Osteoblast (primary cell): ENCODE results near the gene TSPAN4. TPM values are rescaled to one million over a fixed set of nuclear protein-coding genes. Genes with fewer than 3 reads are reported as not detected.

Source experiments
- DNase-seq: peaks from one replicate; pipeline ENCODE4 v3.0.0; 2011; ENCODE audit warnings: low spot score, mixed read lengths; ENCODE audit not compliant: insufficient read length; ENCODE audit errors: missing footprints
- H2AFZ ChIP-seq: 2 replicates; pipeline ENCODE4 v1.6.0; 2011; ENCODE audit warnings: mild to moderate bottlenecking, low read length
- H3K27ac ChIP-seq: 2 replicates; pipeline ENCODE4 v1.5.1; 2011; ENCODE audit warnings: mild to moderate bottlenecking, low read depth, low read length, moderate library complexity
- H3K27me3 ChIP-seq: 2 replicates; pipeline ENCODE4 v1.6.0; 2012; ENCODE audit warnings: mild to moderate bottlenecking, control low read depth, inconsistent platforms, low read length, moderate library complexity; ENCODE audit not compliant: insufficient read depth
- H3K36me3 ChIP-seq: 2 replicates; pipeline ENCODE4 v1.5.1; 2011; ENCODE audit warnings: mild to moderate bottlenecking, low read length, control low read depth, moderate library complexity; ENCODE audit not compliant: insufficient read depth
- H3K4me1 ChIP-seq: 2 replicates; pipeline ENCODE4 v1.5.1; 2011; ENCODE audit warnings: mild to moderate bottlenecking, low read length, control low read depth, moderate library complexity; ENCODE audit not compliant: insufficient read depth
- H3K4me2 ChIP-seq: 2 replicates; pipeline ENCODE4 v1.6.0; 2011; ENCODE audit warnings: mild to moderate bottlenecking, low read length; ENCODE audit not compliant: insufficient read depth
- H3K4me3 ChIP-seq: fragments of 200-600 bp; sonication (generic); 3 replicates; pipeline ENCODE4 v1.5.1; 2012; ENCODE audit warnings: mild to moderate bottlenecking, low read length, inconsistent platforms; ENCODE audit not compliant: insufficient read depth
- H3K79me2 ChIP-seq: 2 replicates; pipeline ENCODE4 v1.6.0; 2012; ENCODE audit warnings: mild to moderate bottlenecking, low read length, control low read depth, inconsistent platforms; ENCODE audit not compliant: insufficient read depth
- H3K9me3 ChIP-seq: 2 replicates; pipeline ENCODE4 v1.5.1; 2011; ENCODE audit warnings: low read depth, low read length, control low read depth
- H4K20me1 ChIP-seq: 2 replicates; pipeline ENCODE4 v1.6.0; 2012; ENCODE audit warnings: mild to moderate bottlenecking, low read length, control low read depth; ENCODE audit not compliant: insufficient read depth
- CTCF ChIP-seq: IDR thresholded peaks from 2 replicates; pipeline ENCODE4 v1.5.1; 2011; ENCODE audit warnings: mild to moderate bottlenecking, low read depth, low read length, moderate library complexity; ENCODE audit errors: extremely low read depth
- total RNA-seq: library from RNA; depleted of rRNA; stranded (reverse); fragments of >200 nt; gene quantifications from 2 replicates; pipeline ENCODE4 v1.2.3, GENCODE V29; 2012

Gene TSPAN4
- total RNA-seq, 1 donor: 168 TPM

DNA sequence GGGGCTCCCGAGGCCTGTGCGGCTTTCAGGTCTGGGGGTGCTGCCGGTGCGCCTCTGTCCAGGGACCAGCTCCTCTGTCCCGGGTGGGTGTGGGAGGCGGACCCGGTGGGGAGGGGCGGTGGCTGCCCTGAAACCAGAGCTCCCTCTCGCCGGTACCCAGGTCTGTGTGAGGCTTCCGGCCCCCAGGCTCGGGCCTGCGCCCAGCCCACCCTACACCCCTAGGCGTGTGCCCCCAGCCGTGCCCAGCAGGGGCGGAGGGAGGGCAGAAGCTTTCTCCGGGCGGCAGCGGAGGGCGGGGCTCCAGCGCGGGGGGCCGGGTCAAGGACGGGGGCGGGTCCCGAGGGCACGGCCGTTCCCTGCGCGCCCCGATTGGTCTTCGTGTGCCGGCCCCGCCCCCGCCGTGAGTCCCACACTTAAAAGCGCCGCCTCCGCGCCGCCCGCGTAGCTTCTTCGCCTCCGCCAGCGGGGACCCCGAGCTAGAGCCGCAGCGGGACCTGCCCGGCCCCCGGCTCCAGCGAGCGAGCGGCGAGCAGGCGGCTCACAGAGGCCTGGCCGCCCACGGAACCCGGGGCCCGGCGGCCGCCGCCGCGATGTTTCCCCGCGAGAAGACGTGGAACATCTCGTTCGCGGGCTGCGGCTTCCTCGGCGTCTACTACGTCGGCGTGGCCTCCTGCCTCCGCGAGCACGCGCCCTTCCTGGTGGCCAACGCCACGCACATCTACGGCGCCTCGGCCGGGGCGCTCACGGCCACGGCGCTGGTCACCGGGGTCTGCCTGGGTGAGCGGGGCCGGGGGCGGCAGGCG is 23.3 kb upstream of the TSPAN4 start:
- H4K20me1 ChIP-seq: peaks cover 29% of the 10 kb centered on the region
- peaks cover 31% of the 10 kb centered on the region for H3K79me2 ChIP-seq
- H2AFZ ChIP-seq: peak overlapping the region; percentile 51
- no peaks in the 10 kb centered on the region for H3K9me3 ChIP-seq
- peaks cover 28% of the 10 kb centered on the region for H3K4me1 ChIP-seq
- TF ChIP-seq CTCF: no peak
- DNase-seq: peak; percentile 100
- H3K4me3 ChIP-seq: peak overlapping the region; percentile 89
- H3K27ac ChIP-seq: peak overlapping the region; percentile 81
- H3K4me2 ChIP-seq: peak overlapping the region; percentile 88
- H3K27me3 ChIP-seq: no peaks in the 10 kb centered on the region
- peaks cover 5% of the 10 kb centered on the region for H3K36me3 ChIP-seq

DNA sequence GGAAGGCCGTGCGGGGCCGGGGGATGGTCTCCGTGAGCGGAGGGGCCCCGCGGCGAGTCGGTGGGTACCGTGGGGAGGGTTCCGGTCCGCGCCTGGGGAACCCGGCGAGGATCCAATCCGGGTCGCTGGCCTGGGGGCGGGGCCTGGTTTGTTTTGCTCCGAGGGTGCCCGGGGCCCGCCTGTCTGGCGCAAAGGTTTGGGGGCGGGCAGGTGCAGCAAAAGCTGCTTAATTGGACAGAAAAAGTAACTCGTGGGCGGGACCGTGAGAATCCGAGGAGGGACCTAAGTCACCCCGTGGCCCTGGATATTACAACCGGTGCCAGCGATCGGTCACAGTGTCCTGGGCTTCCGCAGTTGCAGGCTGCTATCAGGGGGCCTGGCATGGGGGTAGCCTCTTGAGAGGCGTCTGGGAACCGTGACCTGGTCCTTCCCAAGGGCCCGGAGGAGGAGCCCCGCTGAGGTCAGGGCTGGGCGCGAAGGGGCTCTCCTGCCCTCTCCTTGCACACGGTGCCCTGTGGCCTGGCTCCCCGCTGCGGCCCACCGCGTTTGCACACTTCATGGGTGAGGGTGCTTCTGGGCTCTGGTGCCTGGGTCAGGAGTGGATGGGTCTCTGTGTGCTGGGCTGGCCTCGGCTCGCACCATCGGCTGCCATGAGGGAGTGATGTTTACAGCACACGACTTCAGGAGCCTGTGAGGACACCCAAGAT is 22.6 kb upstream of the TSPAN4 start:
- Histone ChIP-seq H3K27ac (peak overlapping the region; percentile 13), H3K4me2 (peak overlapping the region; percentile 88), H3K36me3 (peaks cover 12% of the 10 kb centered on the region), H3K9me3 (no peaks in the 10 kb centered on the region), H3K79me2 (peaks cover 31% of the 10 kb centered on the region), H4K20me1 (peaks cover 30% of the 10 kb centered on the region), H3K27me3 (no peaks in the 10 kb centered on the region), H3K4me3 (peak overlapping the region; percentile 89), H2AFZ (no peak overlapping the region), H3K4me1 (peaks cover 28% of the 10 kb centered on the region)
- TF ChIP-seq CTCF: no peak
- DNase-seq: peak; percentile 96

DNA sequence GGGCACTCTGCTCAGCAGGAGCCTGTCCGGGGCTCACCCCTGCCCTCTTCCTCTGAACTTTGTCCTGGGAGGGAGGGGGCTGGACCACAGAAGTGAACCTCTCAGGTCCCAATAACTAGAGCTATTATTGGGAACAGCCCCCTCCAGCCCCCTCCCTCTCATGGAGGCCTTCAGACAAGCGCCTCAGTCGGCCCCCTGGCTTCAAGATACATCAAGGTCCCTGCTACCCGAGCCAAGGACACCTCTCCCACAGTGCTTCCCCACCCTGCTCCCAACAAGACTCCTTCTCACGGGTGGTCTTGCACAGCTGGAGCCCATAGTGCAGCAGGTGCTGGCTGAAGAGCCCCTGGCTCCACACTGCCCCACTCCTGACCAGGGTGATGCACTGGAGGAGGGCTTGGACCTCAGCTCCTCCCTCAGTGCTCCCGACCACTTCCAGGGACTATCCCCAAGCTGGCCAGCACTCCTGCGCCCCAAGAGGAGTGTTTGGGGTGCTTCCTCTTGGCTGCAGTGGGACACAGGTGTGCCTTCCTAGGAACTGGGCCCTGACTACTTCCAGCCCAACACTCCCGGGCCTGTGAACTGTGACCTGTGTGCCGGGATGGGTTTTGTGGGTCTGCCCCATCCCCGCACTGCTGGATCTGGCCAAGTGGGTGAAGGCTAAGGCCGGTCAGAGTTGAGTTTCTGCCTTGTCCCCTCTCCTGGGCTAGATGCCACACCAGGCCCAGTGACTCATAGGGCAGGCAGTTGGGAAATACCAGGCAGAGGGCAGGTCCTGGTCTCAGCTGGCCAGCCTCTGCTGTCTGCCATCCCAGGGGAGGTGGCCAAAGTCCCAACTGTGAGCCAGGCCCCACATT is 21.8 kb upstream of the TSPAN4 start:
- TF ChIP-seq CTCF: no peak
- DNase-seq: peak; percentile 100
- H3K27ac ChIP-seq: peak overlapping the region; percentile 13

More for the DNA sequence above, 21.8 kb upstream of the TSPAN4 start:
- Histone ChIP-seq H3K4me3 (peak overlapping the region; percentile 89), H3K27me3 (no peaks in the 10 kb centered on the region), H3K9me3 (no peaks in the 10 kb centered on the region), H3K36me3 (peaks cover 13% of the 10 kb centered on the region), H3K79me2 (peaks cover 31% of the 10 kb centered on the region), H3K4me1 (peaks cover 28% of the 10 kb centered on the region), H2AFZ (no peak overlapping the region), H3K4me2 (peak overlapping the region; percentile 88), H4K20me1 (peaks cover 38% of the 10 kb centered on the region)
